NCI-H345 treated with DMSO at 0.1 percent for 48 hours (cell line): Measurements from ENCODE around the gene ERICH4.

ENCODE experiments used
- DNase-seq: peaks from one replicate; lab custom pipeline; 2025; ENCODE audit not compliant: unreplicated experiment; lab: John Stamatoyannopoulos, UW

The ERICH4 gene

DNA sequence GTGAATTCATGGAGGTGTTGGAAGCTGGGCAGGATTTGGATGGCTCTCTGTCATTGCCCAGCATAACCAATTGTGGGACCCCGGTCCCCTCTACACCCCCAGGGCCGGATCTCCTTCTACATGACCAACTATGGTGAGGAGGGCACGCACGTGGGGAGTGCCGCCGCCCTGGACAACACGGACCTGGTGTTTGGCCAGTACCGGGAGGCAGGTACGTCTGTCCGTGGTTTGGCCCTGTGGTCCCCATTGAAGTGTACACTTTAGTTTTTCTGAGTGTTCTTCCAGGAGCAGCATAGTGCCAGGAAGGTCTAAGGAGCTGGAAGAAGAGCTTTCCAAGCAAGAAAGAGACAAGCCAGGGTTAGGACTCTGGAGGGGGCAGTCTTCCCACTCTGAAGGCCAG is 29.0 kb upstream of the ERICH4 start:
- no peak for DNase-seq

DNA sequence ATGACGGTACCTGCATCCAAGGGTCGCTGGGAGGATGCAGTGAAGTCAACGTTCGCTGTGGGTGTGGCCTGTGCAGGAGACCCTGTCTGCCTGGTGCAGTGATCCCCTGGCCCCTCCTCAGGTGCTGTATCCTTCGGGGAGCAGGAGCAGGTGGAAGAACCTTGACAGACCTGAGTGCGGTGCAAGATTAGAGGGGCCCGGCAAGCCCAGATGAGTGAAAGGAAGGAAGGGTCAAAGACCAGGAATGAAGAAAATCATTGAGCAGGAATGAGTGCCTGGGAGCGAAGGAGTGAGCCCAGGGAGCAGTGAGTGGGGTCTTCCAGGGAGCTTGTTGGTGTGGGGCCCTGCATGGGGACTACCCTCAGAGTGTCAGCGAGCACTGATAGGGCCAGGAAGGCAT is 28.5 kb upstream of the ERICH4 start:
- DNase-seq, result no peak

DNA sequence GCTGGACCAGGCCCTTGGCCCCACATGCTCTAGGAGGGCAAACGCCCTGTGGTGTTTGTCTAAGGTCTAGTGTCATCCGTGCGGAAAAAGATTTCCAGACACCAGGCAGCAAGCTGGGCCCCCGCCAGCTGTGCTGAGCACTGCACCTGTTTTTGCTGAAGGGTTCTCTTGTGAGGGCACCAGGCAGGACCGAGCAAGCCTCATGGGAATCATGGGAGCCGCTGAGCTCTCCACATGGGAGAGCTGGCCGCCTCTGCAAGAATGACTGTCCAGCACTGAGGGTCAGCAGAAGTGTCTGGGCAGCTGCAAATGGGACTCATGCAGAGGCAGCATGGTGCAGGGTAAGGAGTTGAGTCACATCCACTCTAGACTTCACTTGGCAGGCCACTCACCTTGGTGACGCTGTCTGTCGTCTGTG is 27.8 kb upstream of the ERICH4 start:
- DNase-seq, result no peak

DNA sequence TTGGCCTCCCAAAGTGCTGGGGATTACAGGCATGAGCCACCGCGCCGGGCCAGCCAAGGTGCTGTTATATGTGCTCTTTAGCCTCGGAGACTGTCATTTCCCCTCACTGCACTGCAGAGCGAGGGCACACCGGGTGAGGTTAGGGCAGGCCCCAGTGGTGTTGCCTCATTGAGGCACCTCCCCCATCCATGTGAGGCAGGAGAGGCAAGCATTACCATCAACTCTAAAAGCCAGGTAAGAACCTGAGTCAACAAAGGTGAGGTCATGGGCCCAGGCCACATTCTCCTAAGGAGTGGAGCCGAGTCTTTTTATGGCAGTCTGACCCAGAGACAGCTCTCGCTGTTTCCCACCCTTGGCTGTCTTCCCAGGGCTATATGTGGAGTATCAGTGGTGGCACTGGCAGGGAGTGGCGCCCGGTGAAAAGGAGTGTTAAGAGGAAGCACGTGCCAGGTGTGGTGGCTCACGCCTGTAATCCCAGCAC is 26.7 kb upstream of the ERICH4 start:
- no peak for DNase-seq

DNA sequence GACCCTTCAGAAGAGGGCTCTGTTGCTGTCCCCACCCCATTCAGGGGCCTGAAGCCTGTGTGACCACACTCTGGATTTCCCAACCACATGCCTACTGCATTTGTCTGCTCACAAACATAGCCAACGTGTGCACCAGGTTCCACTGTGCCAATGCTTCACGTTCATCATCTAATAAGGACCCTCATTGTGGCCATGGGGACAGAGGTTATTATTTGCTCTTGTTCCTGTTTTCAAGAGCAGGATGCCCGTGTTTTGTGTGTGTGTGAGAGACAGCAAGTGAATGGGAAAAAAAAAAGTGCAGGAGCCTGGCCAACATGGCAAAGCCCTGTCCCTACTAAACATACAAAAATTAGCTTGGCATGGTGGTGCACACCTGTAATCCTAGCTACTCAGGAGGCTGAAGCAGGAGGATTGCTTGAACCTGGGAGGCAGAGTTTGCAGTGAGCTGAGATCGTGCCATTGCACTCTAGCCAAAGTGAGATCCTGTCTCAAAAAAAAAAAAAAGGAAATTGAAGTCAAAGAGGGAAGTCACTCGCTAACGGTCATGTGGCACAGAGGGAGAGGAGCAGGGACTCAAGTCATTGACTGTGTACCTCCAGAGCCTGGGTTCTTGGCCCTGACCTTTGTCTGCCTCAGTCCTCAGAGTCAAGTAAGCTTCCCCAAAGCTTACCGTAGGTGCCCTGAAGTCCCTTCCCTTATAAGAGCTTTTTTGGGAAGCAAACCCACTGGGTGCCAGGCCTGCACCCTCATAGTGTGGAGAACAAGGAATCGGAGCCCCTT is 22.7 kb upstream of the ERICH4 start:
- no peak for DNase-seq

DNA sequence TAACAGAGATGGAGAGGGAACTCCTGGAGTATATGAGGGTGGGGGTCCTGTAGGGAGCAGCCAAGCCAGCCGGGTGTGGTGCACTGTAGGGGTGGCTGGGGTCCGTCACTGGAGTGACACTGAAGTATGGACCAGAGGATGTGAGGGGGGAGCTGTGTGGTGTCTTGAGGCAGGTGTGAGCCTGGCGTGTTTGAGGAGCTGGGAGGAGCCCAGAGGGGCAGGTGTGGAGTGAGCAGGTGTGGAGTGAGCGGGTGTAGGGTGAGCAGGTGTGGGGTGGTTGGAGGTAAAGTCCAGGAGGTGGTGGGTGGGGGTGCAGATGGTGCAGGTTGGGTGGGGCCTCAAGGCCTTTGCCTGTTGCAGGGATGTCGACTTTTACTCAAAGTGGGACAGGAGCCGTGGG is 21.6 kb upstream of the ERICH4 start:
- no peak for DNase-seq

DNA sequence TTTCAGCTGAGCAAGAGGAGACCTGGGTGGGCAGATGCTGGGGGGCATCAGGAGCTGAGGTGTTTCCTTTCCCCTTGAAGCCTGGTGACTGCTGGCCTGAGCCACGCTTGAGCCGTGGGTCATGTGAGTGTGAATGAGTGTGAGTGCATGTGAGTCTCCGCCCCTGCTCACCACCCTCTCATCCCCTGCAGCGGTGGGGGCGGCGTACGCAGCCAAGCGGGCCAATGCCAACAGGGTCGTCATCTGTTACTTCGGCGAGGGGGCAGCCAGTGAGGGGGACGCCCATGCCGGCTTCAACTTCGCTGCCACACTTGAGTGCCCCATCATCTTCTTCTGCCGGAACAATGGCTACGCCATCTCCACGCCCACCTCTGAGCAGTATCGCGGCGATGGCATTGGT is 21.0 kb upstream of the ERICH4 start:
- no peak for DNase-seq

DNA sequence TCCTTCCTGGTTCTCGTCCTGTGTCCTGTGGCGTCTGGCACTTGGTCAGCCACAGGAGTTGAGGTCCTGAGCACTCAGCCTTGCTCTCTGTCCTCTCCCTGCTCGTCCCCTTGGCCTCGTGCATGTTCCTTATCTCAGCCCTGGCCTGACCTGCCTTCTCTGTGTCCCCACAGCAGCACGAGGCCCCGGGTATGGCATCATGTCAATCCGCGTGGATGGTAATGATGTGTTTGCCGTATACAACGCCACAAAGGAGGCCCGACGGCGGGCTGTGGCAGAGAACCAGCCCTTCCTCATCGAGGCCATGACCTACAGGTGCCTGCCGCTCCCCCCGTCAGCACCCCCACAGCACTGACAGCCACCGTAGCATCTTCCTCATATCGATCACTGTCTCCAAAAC is 20.5 kb upstream of the ERICH4 start:
- DNase-seq, result no peak

DNA sequence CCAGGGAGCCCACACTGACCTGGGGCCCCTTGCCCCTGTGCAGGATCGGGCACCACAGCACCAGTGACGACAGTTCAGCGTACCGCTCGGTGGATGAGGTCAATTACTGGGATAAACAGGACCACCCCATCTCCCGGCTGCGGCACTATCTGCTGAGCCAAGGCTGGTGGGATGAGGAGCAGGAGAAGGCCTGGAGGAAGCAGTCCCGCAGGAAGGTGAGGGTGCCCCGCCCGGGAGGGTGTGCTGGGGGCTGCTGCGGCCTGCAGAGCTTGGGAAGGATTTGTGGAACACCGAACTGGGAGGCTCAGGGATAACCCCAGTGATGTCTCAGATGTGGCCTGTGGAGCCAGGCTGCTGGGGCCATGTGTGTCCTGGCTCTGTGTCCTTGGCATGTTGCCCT is 20.0 kb upstream of the ERICH4 start:
- no peak for DNase-seq

DNA sequence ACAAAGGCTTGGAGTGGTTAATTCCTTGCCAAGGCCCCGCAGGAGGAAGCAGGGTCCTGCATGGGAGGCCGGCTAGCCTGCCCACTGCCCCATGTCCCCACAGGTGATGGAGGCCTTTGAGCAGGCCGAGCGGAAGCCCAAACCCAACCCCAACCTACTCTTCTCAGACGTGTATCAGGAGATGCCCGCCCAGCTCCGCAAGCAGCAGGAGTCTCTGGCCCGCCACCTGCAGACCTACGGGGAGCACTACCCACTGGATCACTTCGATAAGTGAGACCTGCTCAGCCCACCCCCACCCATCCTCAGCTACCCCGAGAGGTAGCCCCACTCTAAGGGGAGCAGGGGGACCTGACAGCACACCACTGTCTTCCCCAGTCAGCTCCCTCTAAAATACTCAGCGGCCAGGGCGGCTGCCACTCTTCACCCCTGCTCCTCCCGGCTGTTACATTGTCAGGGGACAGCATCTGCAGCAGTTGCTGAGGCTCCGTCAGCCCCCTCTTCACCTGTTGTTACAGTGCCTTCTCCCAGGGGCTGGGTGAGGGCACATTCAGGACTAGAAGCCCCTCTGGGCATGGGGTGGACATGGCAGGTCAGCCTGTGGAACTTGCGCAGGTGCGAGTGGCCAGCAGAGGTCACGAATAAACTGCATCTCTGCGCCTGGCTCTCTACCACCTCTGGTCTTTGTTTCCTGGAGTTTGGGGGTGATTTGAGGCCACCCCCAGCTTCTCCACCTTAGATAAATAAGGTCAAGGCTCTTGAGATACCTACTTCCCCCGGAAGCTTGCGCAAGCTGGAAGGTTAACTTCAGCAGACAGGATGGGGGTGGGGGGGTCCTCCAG is 18.4 kb upstream of the ERICH4 start:
- DNase-seq, result no peak

DNA sequence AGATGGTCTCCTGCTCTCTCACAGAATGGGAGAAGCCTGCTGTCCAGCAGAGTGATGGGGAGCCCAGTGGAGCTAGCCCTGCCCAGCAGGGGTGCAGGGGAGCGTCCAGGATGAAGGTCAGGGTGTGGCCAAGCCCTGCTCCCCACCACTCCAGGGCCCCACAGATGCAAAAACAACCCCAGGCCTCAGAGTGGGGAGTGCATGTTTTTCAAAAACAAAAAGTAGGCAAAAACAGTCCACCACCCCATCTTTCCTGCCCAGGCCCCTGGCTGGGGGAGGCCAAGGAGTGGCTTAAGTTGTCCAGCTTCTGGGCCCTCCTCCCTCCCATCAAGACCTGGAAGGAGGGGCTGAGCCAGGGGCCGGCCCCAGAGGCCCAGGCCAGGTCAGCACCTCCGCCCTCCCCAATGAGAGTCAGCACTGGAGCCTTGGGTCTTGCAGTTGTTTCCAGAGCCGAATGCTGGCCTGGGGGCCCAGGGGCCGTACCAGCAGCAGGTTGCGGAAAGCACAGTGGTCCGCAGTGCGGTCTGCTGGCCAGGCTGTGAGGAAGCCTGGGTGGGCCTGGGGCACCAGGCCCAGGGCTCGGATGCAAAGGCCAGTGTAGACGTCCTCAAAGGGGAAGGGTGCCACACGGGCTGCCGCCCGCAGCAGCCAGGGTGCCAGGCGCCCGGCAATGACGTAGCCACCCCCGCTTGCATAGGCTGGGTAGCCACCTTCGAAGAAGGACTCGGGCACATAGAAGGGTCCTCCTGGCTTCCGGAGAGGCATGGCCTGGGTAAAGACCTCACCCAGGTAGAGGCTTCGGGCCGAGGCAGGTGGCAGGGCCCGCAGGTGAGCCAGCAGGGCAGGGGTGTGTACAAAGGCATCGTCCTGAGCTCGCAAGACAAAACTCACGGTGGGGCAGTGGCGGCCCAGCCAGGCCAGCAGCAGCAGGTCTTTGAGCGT is 17.5 kb upstream of the ERICH4 start:
- no peak for DNase-seq

DNA sequence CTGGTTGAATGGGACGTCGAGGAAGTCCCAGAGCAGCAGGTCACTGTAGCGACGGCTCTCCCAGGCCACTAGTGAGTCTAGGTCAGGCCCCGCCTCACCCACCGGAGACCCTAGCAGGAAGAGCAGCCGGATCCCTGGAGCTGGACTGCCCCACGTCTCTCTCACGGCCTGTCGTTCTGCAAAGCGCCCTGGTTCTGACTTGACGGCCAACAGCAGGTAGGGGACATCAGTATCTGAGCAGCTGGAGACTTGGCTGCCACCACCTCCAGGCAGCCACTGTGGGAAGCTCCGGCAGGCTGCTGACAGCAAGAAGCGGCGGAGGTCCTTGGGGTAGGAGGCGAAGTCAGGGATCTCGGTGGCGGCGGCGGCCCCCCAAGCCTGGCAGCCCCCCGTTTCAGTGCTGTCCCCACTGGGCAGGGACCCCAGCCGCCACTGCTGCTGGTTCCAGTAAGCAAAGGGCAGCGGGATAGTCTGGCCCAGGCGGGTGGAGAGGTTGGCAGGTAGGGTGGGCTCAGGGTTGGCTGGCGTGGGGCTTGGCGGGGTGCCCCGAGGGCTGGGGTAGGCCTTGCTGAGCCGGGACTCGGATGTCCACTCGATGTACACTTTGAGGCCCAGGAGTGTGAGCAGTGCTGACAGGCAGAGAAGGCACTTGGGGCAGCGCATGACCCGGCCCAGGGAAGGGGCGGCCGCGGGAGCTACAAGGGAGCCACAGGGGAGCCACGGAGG is 16.7 kb upstream of the ERICH4 start:
- DNase-seq, result no peak

DNA sequence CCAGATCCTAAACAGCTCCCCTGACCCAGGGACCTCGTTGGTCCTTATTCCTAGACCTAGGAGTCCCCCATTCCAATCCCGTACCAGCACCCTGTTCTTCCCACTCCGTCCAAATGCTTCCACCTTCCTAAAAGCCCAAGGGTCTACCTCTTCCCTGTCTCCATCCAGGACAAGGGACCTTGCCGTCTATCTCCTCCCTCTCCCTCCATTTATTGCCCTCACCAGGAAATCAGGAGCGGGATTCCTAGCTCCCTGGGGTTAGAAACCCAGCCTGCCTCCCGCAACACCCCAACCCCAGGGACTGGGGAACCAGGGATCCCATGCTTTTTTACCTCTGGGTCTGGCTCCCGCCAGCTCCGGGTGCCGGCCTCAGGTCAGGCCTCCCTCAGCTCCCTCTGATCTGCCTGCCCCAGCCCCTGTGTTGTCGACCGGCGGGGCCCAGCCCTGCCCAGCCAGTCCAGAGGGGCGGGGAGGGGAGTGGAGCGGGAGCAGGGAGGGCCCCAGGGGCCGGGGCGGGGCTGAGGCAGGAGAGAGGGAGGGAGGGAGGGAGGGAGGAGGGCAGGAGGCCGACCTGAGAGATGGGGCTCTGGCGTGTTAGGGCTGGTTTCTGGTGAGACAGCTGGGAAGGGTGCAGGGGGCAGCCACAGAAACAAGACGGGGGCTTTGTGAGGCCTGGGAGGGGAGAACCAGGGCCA is 15.9 kb upstream of the ERICH4 start, which contains the start of gene B3GNT8:
Gene B3GNT8, minus strand, starts transcription at position 423 of the 695 bp plus-strand sequence. CDS start 596 bp downstream, outside the sequence.
- DNase-seq, result no peak

DNA sequence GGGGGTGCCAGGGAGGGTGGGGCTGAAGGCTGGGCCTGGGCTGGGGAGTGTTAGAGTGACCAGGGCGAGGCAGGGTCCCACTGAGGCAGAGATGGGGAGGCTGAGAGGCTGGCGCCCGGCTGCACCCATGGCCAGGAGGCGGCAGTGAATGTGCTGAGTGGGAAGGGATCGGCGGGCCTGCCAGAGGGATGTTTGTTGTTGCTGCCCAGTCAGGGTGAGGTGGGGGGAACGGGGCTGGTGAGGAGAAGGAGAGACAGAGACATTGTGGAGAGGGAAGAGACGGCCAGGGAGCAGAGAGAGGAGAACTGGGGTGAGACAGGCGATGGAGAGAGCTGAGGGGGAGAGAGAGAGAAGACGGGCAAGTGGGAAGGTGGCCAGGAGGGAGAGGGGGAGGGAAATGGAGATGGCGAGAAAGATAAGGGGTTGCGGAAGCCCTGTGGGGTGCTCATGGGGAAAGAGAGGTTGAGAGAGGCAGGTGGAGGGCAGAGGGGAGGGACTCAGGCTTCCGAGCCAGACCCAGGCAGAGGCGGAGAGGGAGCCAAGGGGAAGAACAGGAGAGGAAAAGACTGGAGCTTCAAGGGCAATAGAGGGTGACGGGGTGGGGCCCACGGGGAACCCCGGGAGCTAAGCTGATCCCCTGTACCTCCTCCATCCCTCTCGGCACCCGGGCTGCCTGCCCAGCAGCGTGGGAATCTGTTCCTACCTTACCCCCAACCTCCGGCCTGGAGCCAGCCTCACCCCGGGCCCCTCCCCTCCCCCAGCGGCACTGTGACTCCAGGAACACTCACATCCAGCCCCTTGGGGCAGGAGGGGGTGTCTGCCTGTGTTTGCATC is 15.1 kb upstream of the ERICH4 start:
- no peak for DNase-seq

DNA sequence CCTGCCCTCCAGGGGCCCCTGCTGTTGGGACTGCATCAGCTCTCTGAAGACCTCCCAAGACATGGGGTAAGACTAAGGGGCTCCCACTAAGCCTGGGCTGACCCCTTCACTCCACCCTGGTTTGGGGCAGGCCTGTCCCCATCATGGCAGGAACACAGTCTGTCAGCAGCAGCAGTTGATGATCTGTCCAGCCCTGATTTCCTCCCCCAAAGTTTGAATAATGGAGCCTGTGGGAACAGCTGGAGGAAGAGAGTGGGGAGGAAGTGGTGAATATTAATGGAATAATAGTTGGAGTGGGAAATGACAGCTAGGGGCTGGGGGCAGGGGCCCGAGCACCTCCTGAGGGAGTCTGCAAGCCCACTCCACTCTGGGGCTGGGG is 14.5 kb upstream of the ERICH4 start:
- DNase-seq, result no peak

DNA sequence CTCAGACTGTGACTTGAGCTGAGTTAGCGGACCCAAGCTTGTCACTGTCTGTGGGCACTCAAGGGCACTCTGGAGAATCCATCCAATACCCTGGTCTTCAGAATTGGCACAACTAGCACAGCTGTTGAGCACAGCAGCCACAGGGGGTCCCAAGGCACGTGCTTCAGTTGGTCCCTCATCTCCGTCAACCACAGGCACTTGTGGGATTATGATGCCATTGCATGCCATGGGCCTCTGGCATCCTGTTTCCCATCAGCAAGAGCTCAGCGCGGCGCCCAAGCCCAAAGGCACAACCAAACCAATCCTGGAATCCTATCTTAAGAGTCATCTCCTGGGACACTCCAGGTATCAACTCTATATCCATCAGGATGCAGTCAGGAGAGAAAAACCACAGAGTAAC is 12.0 kb upstream of the ERICH4 start:
- no peak for DNase-seq

DNA sequence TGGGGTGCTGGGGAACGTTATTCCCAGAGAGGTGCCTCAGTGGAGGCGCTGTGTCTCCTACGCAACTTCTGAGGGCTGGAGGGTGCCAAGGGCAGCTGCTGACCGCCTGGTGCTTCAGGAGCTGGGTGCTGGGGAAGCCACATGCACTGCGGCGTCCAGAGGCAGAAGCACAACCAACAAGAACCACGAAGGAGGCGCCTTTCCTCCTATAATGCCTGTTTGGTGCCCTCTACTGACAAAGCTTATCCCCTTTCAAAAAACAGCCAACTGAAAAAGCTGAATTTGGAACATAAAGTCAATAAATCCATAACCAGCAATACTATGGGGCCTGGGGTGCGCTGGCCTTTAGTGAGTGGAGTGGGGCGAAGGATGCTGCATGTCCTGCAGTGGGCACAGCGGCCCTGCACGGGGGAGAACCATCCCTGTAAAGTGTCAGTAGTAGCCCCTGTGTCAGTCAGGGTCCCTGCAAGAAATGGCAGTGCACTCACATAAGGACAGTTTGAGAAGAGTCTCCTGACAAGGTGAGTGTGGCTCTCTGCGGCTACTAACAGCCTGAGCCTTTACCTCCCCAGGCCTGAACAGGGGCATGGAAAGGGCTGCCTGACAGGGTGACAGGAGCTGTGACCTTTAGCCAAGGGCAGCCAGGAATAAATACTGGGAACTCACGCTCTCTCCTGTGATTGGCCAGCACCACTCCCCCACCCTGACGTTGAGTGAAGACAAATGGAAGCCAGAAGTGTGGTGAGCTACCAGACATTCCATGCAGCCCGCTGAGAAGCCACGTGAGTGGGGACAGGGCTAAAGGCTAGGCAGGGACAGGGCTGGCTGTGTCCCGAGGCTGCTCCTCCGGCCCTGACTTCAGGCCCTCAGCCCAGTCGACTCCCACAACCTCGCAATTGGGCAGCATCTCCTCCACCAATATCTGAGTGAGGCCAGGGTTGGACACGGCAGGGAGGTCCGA is 11.2 kb upstream of the ERICH4 start:
- DNase-seq, result no peak

DNA sequence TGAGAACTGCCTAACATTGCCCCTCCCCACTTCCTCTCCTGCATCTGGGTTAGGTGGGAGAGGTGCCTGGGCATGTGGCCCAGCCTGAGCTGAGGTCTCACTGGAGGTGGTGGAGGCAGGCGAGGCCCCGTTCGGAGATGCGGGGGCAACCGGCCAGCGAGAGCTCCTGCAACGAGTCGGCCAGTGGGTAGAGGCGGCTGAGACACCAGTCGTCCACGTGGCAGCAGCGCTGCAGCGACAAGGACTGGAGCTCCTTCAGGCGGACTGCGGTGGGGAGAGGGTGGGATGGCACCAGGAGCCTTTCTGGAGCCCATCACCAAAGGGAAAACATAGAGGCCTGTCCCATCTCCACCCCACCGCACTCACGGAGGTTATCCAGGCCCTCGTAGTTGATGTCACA is 9.8 kb upstream of the ERICH4 start:
- DNase-seq, result no peak
